OCI-LY7 (cell line): ENCODE data around the gene DLEC1.

Experiments
- CTCF ChIP-seq: fragments of 200-600 bp; sonication (generic); conservative IDR thresholded peaks from 2 replicates; pipeline ENCODE4 v1.5.1; 2014; ENCODE audit warnings: mild to moderate bottlenecking, antibody characterized with exemption, low read length, moderate library complexity, mixed read lengths
- EZH2phosphoT487 ChIP-seq: fragments of 200-600 bp; sonication (generic); IDR thresholded peaks from 2 replicates; pipeline ENCODE4 v1.6.1; 2018; ENCODE audit warnings: low read depth, borderline replicate concordance, mild to moderate bottlenecking, mixed run types, antibody characterized with exemption, low read length, moderate library complexity, mixed read lengths

GRCh38 chr3:38083871-38084333 is 44.9 kb downstream of the DLEC1 start:
- TF ChIP-seq CTCF (no peak), EZH2phosphoT487 (no peak)
